GM23248 (cell line): ENCODE measurements around the gene TNFRSF8. TPM values are rescaled to one million over a fixed set of nuclear protein-coding genes. Genes with fewer than 3 reads are reported as not detected.
"Not testable (repeated sequence)": the region's sequence is repeated elsewhere in the genome, so short reads cannot be mapped to it uniquely, and the experiment has no call there.

Experiments used
- DNase-seq: peaks from one replicate; pipeline ENCODE4 v3.0.0-alpha.2; 2015
- H2AFZ ChIP-seq: fragments of 200-600 bp; sonication (generic); 2 replicates; pipeline ENCODE4 v1.6.1; 2016; ENCODE audit warnings: antibody characterized with exemption
- H3F3A ChIP-seq: fragments of 200-600 bp; sonication (generic); 2 replicates; pipeline ENCODE4 v1.6.1; 2016; ENCODE audit warnings: mild to moderate bottlenecking, antibody characterized with exemption, mixed run types; ENCODE audit not compliant: insufficient read depth
- H3K27ac ChIP-seq: fragments of 200-600 bp; sonication (generic); 2 replicates; pipeline ENCODE4 v1.5.1; 2016; ENCODE audit warnings: mild to moderate bottlenecking
- H3K27me3 ChIP-seq: fragments of 200-600 bp; sonication (generic); replicated peaks from 2 replicates; pipeline ENCODE4 v1.6.1; 2016; ENCODE audit warnings: mild to moderate bottlenecking; ENCODE audit not compliant: insufficient read depth
- H3K36me3 ChIP-seq: fragments of 200-600 bp; sonication (generic); 2 replicates; pipeline ENCODE4 v1.6.1; 2016; ENCODE audit warnings: low read depth, mild to moderate bottlenecking
- H3K4me1 ChIP-seq: fragments of 200-600 bp; sonication (generic); 2 replicates; pipeline ENCODE4 v1.6.1; 2016; ENCODE audit warnings: mild to moderate bottlenecking; ENCODE audit not compliant: insufficient read depth
- H3K4me2 ChIP-seq: fragments of 200-600 bp; sonication (generic); one replicate; pipeline ENCODE4 v1.6.1; 2016; ENCODE audit warnings: mild to moderate bottlenecking; ENCODE audit not compliant: unreplicated experiment
- H3K4me3 ChIP-seq: fragments of 200-600 bp; sonication (generic); 2 replicates; pipeline ENCODE4 v1.5.1; 2016; ENCODE audit warnings: mild to moderate bottlenecking
- H3K79me2 ChIP-seq: fragments of 200-600 bp; sonication (generic); 2 replicates; pipeline ENCODE4 v1.6.1; 2016; ENCODE audit warnings: mild to moderate bottlenecking; ENCODE audit not compliant: insufficient read depth
- H3K9ac ChIP-seq: fragments of 200-600 bp; sonication (generic); 2 replicates; pipeline ENCODE4 v1.6.1; 2016; ENCODE audit warnings: mild to moderate bottlenecking
- H3K9me2 ChIP-seq: fragments of 200-600 bp; sonication (generic); 2 replicates; pipeline ENCODE4 v1.6.1; 2016; ENCODE audit warnings: mixed run types, mild to moderate bottlenecking, moderate library complexity; ENCODE audit not compliant: insufficient read depth
- H3K9me3 ChIP-seq: fragments of 200-600 bp; sonication (generic); one replicate; pipeline ENCODE4 v1.6.1; 2017; ENCODE audit warnings: low read depth
- H4K20me1 ChIP-seq: fragments of 200-600 bp; sonication (generic); 2 replicates; pipeline ENCODE4 v1.6.0; 2016; ENCODE audit not compliant: insufficient read depth
- EZH2 ChIP-seq: fragments of 200-600 bp; sonication (generic); IDR thresholded peaks from 2 replicates; pipeline ENCODE4 v1.6.1; 2018; ENCODE audit warnings: antibody characterized with exemption, mild to moderate bottlenecking; ENCODE audit not compliant: insufficient read depth, poor library complexity, severe bottlenecking
- EZH2phosphoT487 ChIP-seq: fragments of 200-600 bp; sonication (generic); IDR thresholded peaks from 2 replicates; pipeline ENCODE4 v1.6.1; 2018; ENCODE audit warnings: antibody characterized with exemption, moderate library complexity, mild to moderate bottlenecking, low read depth; ENCODE audit not compliant: insufficient read depth
- WGBS, 2 experiments: methylation state at CpG; one replicate each; pipeline ENCODE4 v1.1.6; 2015 to 2017; ENCODE audit warnings: low lambda C conversion rate in 2 of 2, low coverage in 1 of 2; ENCODE audit errors: missing lambda C conversion rate in 2 of 2; 5-methylcytosine and 5-hydroxymethylcytosine counted together
- in situ Hi-C: fragments of 300-500 bp; cut with MboI; formaldehyde crosslinking; loops from 2 replicates; pipeline ENCODE4 v1.15.0; 2020
- polyA plus RNA-seq: library from polyadenylated mRNA; unstranded; fragments of >200 nt; fragmentation: Nextera tagmentation; extraction: Ambion mirVana; gene quantifications from 2 replicates; pipeline ENCODE4 v1.2.1, GENCODE V29; 2016
- total RNA-seq: library from RNA; depleted of rRNA; stranded (reverse); fragments of >200 nt; shearing (Covaris generic); gene quantifications from 2 replicates; pipeline ENCODE4 v1.2.3, GENCODE V29; 2014

The TNFRSF8 gene
- total and polyA plus RNA-seq, 2 experiments from 2014 or later: 0.23 TPM; not detected in 1

DNA sequence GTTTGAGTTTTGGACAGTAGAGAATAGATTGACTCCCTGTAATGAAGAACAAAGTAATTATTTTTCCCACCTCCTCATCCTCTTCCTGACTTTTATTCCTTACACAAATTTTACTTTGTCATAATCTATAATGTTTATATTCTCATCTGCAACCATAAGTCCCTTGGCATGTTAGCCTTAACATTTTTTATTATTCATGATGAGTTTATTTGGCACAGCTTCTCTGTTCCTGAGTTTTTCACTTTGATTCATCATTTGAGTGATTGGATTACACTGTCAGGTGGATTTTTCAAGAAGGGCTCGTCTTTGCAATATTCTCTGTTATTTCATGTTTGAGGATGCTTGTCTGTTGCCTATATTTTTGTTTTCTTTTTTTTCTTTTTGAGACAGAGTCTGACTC, 35.7 kb downstream of the TNFRSF8 start:
- Histone ChIP-seq H4K20me1 (no peaks in the 10 kb centered on the region), H3F3A (no peaks in the 10 kb centered on the region), H3K9me2 (no peaks in the 10 kb centered on the region), H3K4me3 (no peak overlapping the region), H3K79me2 (no peaks in the 10 kb centered on the region), H3K36me3 (no peaks in the 10 kb centered on the region), H3K4me1 (peaks cover 12% of the 10 kb centered on the region), H3K27ac (no peak overlapping the region), H2AFZ (no peak overlapping the region), H3K27me3 (no peaks in the 10 kb centered on the region), H3K9me3 (no peaks in the 10 kb centered on the region), H3K9ac (no peak overlapping the region), H3K4me2 (no peak overlapping the region)
- no peak for TF ChIP-seq EZH2
- no peak for TF ChIP-seq EZH2phosphoT487
- in situ Hi-C loops: no loop called here
- DNase-seq: peak; percentile 30
- WGBS, 2 experiments: 67 to 80% methylated on average over 1 of the region's 1 CpG

GRCh38 chr1:12099610-12100009, 36.5 kb downstream of the TNFRSF8 start:
- in situ Hi-C loops: no loop called here
- no peak overlapping the region for H2AFZ ChIP-seq
- 61 to 62% methylated on average over 7 of the region's 7 CpGs for WGBS, 2 experiments

DNA sequence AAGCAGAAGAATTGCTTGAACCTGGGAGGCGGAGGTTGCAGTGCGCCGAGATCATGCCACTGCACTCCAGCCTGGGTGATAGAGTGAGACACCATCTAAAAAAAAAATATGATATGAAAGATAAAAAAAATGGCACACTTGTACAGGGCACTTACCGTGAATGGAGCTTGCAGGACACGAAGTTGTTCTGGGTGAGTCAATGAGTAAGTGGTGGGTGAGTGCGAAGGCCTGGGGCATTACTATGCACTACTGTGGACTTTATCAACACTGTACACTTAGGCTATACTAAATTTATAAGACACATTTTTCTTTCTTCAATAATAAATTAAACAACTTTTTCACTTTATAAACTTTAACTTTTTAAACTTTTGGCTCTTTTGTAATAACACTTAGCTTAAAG, 37.0 kb downstream of the TNFRSF8 start:
- Histone ChIP-seq H3K9ac (no peak overlapping the region), H4K20me1 (no peaks in the 10 kb centered on the region), H3K9me3 (no peaks in the 10 kb centered on the region), H3K4me3 (no peak overlapping the region), H3K27ac (no peak overlapping the region), H3K4me1 (peaks cover 12% of the 10 kb centered on the region), H3K9me2 (no peaks in the 10 kb centered on the region), H3K4me2 (no peak overlapping the region), H3K79me2 (no peaks in the 10 kb centered on the region), H3K36me3 (no peaks in the 10 kb centered on the region), H2AFZ (no peak overlapping the region), H3K27me3 (no peaks in the 10 kb centered on the region), H3F3A (no peaks in the 10 kb centered on the region)
- 91 to 93% methylated on average over 6 of the region's 6 CpGs for whole genome bisulfite sequencing, 2 experiments
- in situ Hi-C loops: no loop called here
- no peak for DNase-seq
- no peak for TF ChIP-seq EZH2phosphoT487
- TF ChIP-seq EZH2: no peak

More at GRCh38 chr1:12099610-12100009, 36.5 kb downstream of the TNFRSF8 start:
- Histone ChIP-seq H3K79me2 (no peaks in the 10 kb centered on the region), H3K4me2 (no peak overlapping the region), H3K36me3 (no peaks in the 10 kb centered on the region), H3K4me1 (peaks cover 12% of the 10 kb centered on the region), H4K20me1 (no peaks in the 10 kb centered on the region), H3K27me3 (no peaks in the 10 kb centered on the region), H3K9ac (no peak overlapping the region), H3K4me3 (no peak overlapping the region), H3F3A (no peaks in the 10 kb centered on the region), H3K27ac (no peak overlapping the region), H3K9me3 (no peaks in the 10 kb centered on the region), H3K9me2 (no peaks in the 10 kb centered on the region)
- no peak for DNase-seq
- TF ChIP-seq EZH2phosphoT487: no peak
- TF ChIP-seq EZH2: no peak

DNA sequence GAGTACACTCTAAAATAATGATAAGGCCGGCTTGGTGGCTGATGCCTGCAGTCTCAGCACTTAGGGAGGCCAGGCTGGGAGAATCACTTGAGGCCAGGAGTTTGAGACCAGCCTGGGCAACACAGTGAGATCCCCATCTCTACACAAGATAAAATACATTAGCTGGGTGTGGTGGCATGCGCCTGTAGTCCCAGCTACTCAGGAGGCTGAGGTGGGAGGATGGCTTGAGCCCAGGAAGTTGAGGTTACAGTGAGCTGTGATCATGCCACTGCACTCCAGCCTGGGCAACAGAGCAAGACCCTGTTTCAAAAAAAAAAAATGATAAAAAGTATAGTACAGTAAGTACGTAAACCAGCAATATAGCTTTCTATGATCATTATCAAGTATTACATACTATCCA, 38.0 kb downstream of the TNFRSF8 start:
- H3K79me2 ChIP-seq, H2AFZ ChIP-seq, H3K9ac ChIP-seq, H3K27me3 ChIP-seq, DNase-seq, H4K20me1 ChIP-seq, H3K9me3 ChIP-seq, H3K36me3 ChIP-seq, in situ Hi-C loops, H3K4me3 ChIP-seq, H3K4me2 ChIP-seq, H3F3A ChIP-seq, H3K27ac ChIP-seq, H3K9me2 ChIP-seq: not testable (repeated sequence)
- H3K4me1 ChIP-seq: peaks cover 12% of the 10 kb centered on the region; the same call in 1 of the 2 replicates
- WGBS, 2 experiments: 66 to 73% methylated on average over 3 of the region's 3 CpGs

DNA sequence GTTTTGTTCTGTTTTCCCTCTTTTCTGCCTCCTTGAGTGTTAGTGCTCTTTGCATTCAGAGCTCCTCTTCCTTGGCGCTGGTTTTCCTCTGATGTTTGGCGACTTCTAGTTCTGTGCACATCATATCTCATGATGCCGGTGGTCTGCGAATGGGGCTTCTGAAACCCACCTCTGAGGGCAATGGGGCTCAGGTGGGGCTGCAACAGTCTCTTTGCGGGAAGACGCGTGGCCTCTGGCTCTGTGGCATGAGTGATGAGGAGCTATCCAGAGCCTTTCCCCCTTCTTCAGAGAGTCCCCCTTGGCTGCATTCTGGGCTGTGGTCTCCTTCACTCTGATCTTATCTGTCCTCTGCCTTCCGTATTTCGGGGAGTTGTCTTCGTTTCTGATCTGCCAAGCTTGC, 39.0 kb downstream of the TNFRSF8 start:
- no peaks in the 10 kb centered on the region for H3K36me3 ChIP-seq
- no peaks in the 10 kb centered on the region for H3K9me3 ChIP-seq
- H4K20me1 ChIP-seq: no peaks in the 10 kb centered on the region
- H3K9me2 ChIP-seq: no peaks in the 10 kb centered on the region
- H3K4me3 ChIP-seq: no peak overlapping the region
- in situ Hi-C loops: no loop called here
- DNase-seq: no peak
- no peak for TF ChIP-seq EZH2
- TF ChIP-seq EZH2phosphoT487: no peak
- H3K27me3 ChIP-seq: no peaks in the 10 kb centered on the region
- no peaks in the 10 kb centered on the region for H3K79me2 ChIP-seq
- H3K9ac ChIP-seq: no peak overlapping the region
- H3F3A ChIP-seq: no peaks in the 10 kb centered on the region
- no peak overlapping the region for H3K27ac ChIP-seq
- no peak overlapping the region for H3K4me2 ChIP-seq
- WGBS, 2 experiments: 88% methylated on average over 10 of the region's 10 CpGs
- H2AFZ ChIP-seq: no peak overlapping the region
- peaks cover 11% of the 10 kb centered on the region; the same call in 1 of the 2 replicates for H3K4me1 ChIP-seq
